Trophoblast cell (in vitro differentiated cells and primary cell): Measurements from ENCODE around the gene FDXACB1.
A peak's percentile ranks its signal among the peaks of the same experiment; 100 is the strongest.

ENCODE experiments used
- DNase-seq, 2 donors: peaks; one replicate each; pipeline ENCODE4 v3.0.0-alpha.2; 2016
- H2AFZ ChIP-seq: 2 replicates; pipeline ENCODE4 v1.6.1; 2013; ENCODE audit warnings: low read length, moderate library complexity, mild to moderate bottlenecking; ENCODE audit not compliant: insufficient read depth, poor library complexity
- H2AK5ac ChIP-seq: 2 replicates; pipeline ENCODE4 v1.6.1; 2013; ENCODE audit warnings: mild to moderate bottlenecking, low read length
- H2BK120ac ChIP-seq: 2 replicates; pipeline ENCODE4 v1.6.1; 2013; ENCODE audit warnings: low read length, mild to moderate bottlenecking, moderate library complexity; ENCODE audit not compliant: insufficient read depth, poor library complexity
- H2BK12ac ChIP-seq: 2 replicates; pipeline ENCODE4 v1.6.1; 2013; ENCODE audit warnings: mild to moderate bottlenecking, low read length, moderate library complexity
- H2BK5ac ChIP-seq: 2 replicates; pipeline ENCODE4 v1.6.1; 2013; ENCODE audit warnings: low read length, low read depth, moderate library complexity, mild to moderate bottlenecking; ENCODE audit not compliant: poor library complexity
- H3K14ac ChIP-seq: 2 replicates; pipeline ENCODE4 v1.6.1; 2013; ENCODE audit warnings: mild to moderate bottlenecking, low read length
- H3K18ac ChIP-seq: 2 replicates; pipeline ENCODE4 v1.6.1; 2013; ENCODE audit warnings: mild to moderate bottlenecking, low read length
- H3K23ac ChIP-seq: 2 replicates; pipeline ENCODE4 v1.6.1; 2013; ENCODE audit warnings: low read length
- H3K27ac ChIP-seq: 2 replicates; pipeline ENCODE4 v1.5.1; 2013; ENCODE audit warnings: low read depth, mild to moderate bottlenecking, inconsistent platforms, low read length, moderate library complexity
- H3K27me3 ChIP-seq: 2 replicates; pipeline ENCODE4 v1.6.1; 2013; ENCODE audit warnings: inconsistent platforms, mild to moderate bottlenecking, low read length, moderate library complexity; ENCODE audit not compliant: insufficient read depth
- H3K36me3 ChIP-seq, 2 experiments: 1 replicate in 1 of 2; 2 replicates in 1 of 2; pipeline ENCODE4 v1.6.1; 2013; ENCODE audit warnings: low read length in 2 of 2, mild to moderate bottlenecking in 2 of 2, moderate library complexity in 1 of 2; ENCODE audit not compliant: insufficient read depth in 2 of 2, control insufficient read depth in 1 of 2
- H3K4ac ChIP-seq: 2 replicates; pipeline ENCODE4 v1.6.1; 2013; ENCODE audit warnings: low read depth, mild to moderate bottlenecking, low read length, moderate library complexity
- H3K4me1 ChIP-seq, 2 experiments: 1 replicate in 1 of 2; 2 replicates in 1 of 2; pipeline ENCODE4 v1.6.1; 2013; ENCODE audit warnings: low read length in 2 of 2, mild to moderate bottlenecking in 2 of 2, moderate library complexity in 1 of 2; ENCODE audit not compliant: insufficient read depth in 2 of 2, control insufficient read depth in 1 of 2
- H3K4me2 ChIP-seq: 2 replicates; pipeline ENCODE4 v1.6.1; 2013; ENCODE audit warnings: inconsistent platforms, mild to moderate bottlenecking, low read length, moderate library complexity
- H3K4me3 ChIP-seq: 2 replicates; pipeline ENCODE4 v1.5.1; 2013; ENCODE audit warnings: mild to moderate bottlenecking, low read depth, low read length, inconsistent platforms
- H3K79me1 ChIP-seq: one replicate; pipeline ENCODE4 v1.6.1; 2013; ENCODE audit warnings: low read length
- H3K79me2 ChIP-seq: 2 replicates; pipeline ENCODE4 v1.6.1; 2013; ENCODE audit warnings: low read length, mild to moderate bottlenecking; ENCODE audit not compliant: control insufficient read depth, insufficient read depth, poor library complexity
- H3K9ac ChIP-seq: 2 replicates; pipeline ENCODE4 v1.6.1; 2013; ENCODE audit warnings: mild to moderate bottlenecking, low read length
- H3K9me3 ChIP-seq: 2 replicates; pipeline ENCODE4 v1.6.1; 2013; ENCODE audit warnings: low read depth, mild to moderate bottlenecking, control low read depth, inconsistent platforms, low read length; ENCODE audit not compliant: insufficient read depth
- H4K12ac ChIP-seq: 2 replicates; pipeline ENCODE4 v1.6.1; 2013; ENCODE audit warnings: low read depth, mild to moderate bottlenecking, low read length, moderate library complexity
- H4K8ac ChIP-seq: 2 replicates; pipeline ENCODE4 v1.6.1; 2013; ENCODE audit warnings: low read depth, mild to moderate bottlenecking, low read length, moderate library complexity
- H4K91ac ChIP-seq: one replicate; pipeline ENCODE4 v1.6.1; 2013; ENCODE audit warnings: low read depth, mild to moderate bottlenecking, low read length, moderate library complexity
- WGBS: extraction: QIAGEN DNeasy Blood & Tissue Kit; methylation state at CpG from one replicate; pipeline ENCODE4 v1.1.7; 2013; ENCODE audit warnings: missing lambda C conversion rate; ENCODE audit not compliant: insufficient read length, insufficient coverage; ENCODE audit errors: extremely low coverage; 5-methylcytosine and 5-hydroxymethylcytosine counted together

FDXACB1 gene

DNA sequence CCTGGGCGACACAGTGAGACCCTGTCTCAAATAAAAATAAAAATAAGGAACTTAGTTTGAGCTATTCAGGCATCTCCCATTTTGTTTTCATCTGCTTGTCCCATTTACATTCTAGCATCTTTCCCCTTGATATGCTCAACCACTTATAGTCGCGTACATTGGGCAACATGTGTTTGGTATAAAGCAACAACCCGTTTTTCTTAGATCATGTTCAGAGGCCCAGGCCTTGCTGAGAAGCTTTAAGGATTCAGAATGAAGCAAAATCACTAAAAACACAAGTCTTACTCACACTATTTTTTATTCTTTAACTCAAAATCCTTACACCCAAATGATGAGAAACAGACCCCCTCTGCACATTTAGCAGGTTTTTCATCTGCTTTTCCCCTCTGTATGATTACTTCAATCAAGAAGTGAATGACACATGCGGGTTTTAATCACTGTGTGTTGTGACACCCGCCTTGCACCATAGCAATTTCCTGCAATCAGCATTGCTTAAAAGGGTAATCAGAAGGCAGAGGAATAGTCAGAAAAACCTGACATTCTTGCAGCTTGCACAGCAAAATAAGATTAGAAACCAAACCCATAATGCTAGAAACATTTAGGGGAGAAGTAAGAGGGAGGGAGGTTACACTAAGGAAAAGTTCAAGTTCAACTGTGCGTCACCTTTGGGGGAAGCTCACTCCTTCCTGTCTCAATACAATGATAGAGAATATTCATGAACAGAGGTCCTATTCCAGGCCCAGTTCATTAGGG lies 33.5 kb downstream of the FDXACB1 start:
- H3K23ac ChIP-seq = no peak overlapping the region
- no peaks in the 10 kb centered on the region for H3K9me3 ChIP-seq
- no peak overlapping the region for H2BK12ac ChIP-seq
- DNase-seq = peak; percentile 85 to 86
- H3K4me1 ChIP-seq = no peaks in the 10 kb centered on the region
- H3K4me2 ChIP-seq = no peak overlapping the region
- H3K9ac ChIP-seq = no peak overlapping the region
- H4K12ac ChIP-seq = no peak overlapping the region
- H3K27ac ChIP-seq = no peak overlapping the region
- no peak overlapping the region for H2BK5ac ChIP-seq
- H3K14ac ChIP-seq = no peak overlapping the region
- H4K8ac ChIP-seq = no peak overlapping the region
- no peak overlapping the region for H3K18ac ChIP-seq
- H2BK120ac ChIP-seq = no peak overlapping the region
- no peaks in the 10 kb centered on the region for H3K79me1 ChIP-seq
- WGBS = no CpG with 5 or more reads among the region's 7 CpGs
- no peak overlapping the region for H2AFZ ChIP-seq
- H3K4me3 ChIP-seq = no peak overlapping the region
- H3K36me3 ChIP-seq = peaks cover 0 to 4% of the 10 kb centered on the region in 2 experiments
- no peak overlapping the region for H4K91ac ChIP-seq
- H3K4ac ChIP-seq = no peak overlapping the region
- no peak overlapping the region for H2AK5ac ChIP-seq
- no peaks in the 10 kb centered on the region for H3K27me3 ChIP-seq
- no peaks in the 10 kb centered on the region for H3K79me2 ChIP-seq

DNA sequence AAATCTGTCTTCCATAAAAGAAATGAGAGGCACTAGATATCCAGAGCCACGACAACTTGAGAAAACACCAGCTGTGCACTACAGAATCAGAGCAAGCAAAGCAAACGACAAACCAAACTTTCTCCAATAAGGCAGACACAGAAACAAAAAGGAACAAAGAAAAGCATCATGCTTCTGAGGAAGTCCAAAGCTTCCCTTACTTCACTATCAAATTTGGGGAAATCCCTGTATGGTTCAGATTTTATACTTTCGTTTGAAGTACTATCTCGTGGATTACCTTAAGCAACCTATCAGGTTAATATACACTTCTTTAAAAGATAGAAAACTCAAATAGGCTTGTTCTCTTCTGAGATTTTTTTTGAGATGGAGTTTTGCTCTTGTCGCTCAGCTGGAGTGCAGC lies 35.3 kb downstream of the FDXACB1 start:
- H4K8ac ChIP-seq = no peak overlapping the region
- H2AK5ac ChIP-seq = no peak overlapping the region
- H3K9ac ChIP-seq = no peak overlapping the region
- no peak overlapping the region for H2BK5ac ChIP-seq
- no peak overlapping the region for H3K14ac ChIP-seq
- no peak overlapping the region for H3K18ac ChIP-seq
- H3K4me2 ChIP-seq = no peak overlapping the region
- no peak overlapping the region for H2AFZ ChIP-seq
- peaks cover 0 to 4% of the 10 kb centered on the region in 2 experiments for H3K36me3 ChIP-seq
- H3K23ac ChIP-seq = no peak overlapping the region
- no peak overlapping the region for H4K91ac ChIP-seq
- no peaks in the 10 kb centered on the region for H3K4me1 ChIP-seq
- no CpG with 5 or more reads among the region's 5 CpGs for WGBS
- H3K4ac ChIP-seq = no peak overlapping the region
- no peaks in the 10 kb centered on the region for H3K9me3 ChIP-seq
- no peaks in the 10 kb centered on the region for H3K27me3 ChIP-seq
- no peak overlapping the region for H3K27ac ChIP-seq
- DNase-seq = no peak
- no peaks in the 10 kb centered on the region for H3K79me2 ChIP-seq
- no peaks in the 10 kb centered on the region for H3K79me1 ChIP-seq
- no peak overlapping the region for H2BK12ac ChIP-seq
- H3K4me3 ChIP-seq = no peak overlapping the region
- no peak overlapping the region for H4K12ac ChIP-seq
- no peak overlapping the region for H2BK120ac ChIP-seq

DNA sequence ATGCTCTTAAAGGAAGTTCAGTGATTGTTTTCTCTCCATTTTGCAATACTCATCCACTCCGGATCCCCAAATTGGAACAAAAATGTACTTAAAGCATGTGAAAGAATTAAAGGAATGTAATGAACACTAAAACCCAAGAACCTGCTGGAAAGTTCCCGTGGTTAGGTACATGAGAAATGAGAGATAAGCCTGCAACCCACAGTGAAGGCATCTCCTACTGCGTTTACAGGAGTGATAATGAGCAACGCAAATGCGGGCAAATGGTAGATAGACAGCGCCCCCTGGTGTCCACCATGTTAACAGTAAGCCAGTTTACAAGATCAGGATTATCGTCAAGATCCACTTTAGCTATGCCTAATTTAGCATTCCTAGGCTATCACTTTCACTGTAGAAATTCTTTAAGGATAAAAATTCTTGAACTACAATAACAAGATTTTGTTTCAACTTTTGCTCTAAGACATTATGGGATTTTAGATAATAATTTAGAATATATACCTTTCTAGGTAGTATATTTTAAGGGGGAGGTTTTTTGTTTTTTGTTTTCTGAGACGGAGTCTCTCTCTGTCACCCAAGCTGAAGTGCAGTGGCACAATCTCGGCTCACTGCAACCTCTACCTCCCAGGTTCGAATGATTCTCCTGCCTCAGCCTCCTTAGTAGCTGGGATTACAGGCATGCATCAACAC lies 37.5 kb downstream of the FDXACB1 start:
- Histone ChIP-seq H4K8ac (no peak overlapping the region), H4K91ac (no peak overlapping the region), H3K18ac (no peak overlapping the region), H3K4me3 (no peak overlapping the region), H3K9me3 (no peaks in the 10 kb centered on the region), H3K27me3 (no peaks in the 10 kb centered on the region), H3K14ac (no peak overlapping the region), H2AFZ (no peak overlapping the region), H3K9ac (no peak overlapping the region), H4K12ac (no peak overlapping the region), H3K4me2 (no peak overlapping the region), H2AK5ac (no peak overlapping the region), H2BK12ac (no peak overlapping the region), H3K23ac (no peak overlapping the region), H3K79me2 (no peaks in the 10 kb centered on the region), H3K36me3 (peaks cover 2 to 6% of the 10 kb centered on the region in 2 experiments), H3K27ac (no peak overlapping the region), H2BK120ac (no peak overlapping the region), H3K4ac (no peak overlapping the region), H2BK5ac (no peak overlapping the region), H3K4me1 (no peaks in the 10 kb centered on the region), H3K79me1 (no peaks in the 10 kb centered on the region)
- peak; percentile 87 to 97 for DNase-seq
- WGBS = no CpG with 5 or more reads among the region's 10 CpGs

DNA sequence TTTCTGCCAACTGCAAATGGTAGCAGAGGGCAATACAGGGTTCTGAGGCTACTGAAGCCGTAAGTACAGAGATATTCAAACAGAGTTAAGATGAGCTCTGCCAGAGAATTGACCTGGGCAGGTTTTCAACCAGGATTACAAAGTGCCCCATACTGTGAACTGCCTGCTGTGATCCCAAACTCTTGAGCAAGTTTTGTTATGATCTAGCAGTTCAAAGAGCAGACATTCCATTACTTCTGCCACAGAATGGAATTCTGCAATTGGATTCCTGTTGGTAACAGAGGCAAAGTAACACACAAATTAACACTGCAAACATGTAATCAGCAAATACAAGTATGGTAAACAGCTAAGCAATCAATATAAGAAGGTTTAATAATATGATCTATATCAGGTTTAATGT lies 38.8 kb downstream of the FDXACB1 start:
- Histone ChIP-seq H3K79me1 (no peaks in the 10 kb centered on the region), H3K4me2 (no peak overlapping the region), H3K79me2 (no peaks in the 10 kb centered on the region), H3K9ac (no peak overlapping the region), H3K18ac (no peak overlapping the region), H2BK5ac (no peak overlapping the region), H3K9me3 (no peaks in the 10 kb centered on the region), H3K4me3 (no peak overlapping the region), H3K27me3 (no peaks in the 10 kb centered on the region), H4K91ac (no peak overlapping the region), H2BK12ac (no peak overlapping the region), H3K4me1 (no peaks in the 10 kb centered on the region), H3K14ac (no peak overlapping the region), H2AK5ac (no peak overlapping the region), H3K4ac (no peak overlapping the region), H3K23ac (no peak overlapping the region), H2BK120ac (no peak overlapping the region), H2AFZ (no peak overlapping the region), H3K27ac (no peak overlapping the region), H3K36me3 (peaks cover 4 to 12% of the 10 kb centered on the region in 2 experiments), H4K8ac (no peak overlapping the region), H4K12ac (no peak overlapping the region)
- no peak for DNase-seq
- no CpG with 5 or more reads among the region's 1 CpG for WGBS
